ENCODE results near the gene CNTROB.
"Not testable (repeated sequence)": the region's sequence is repeated elsewhere in the genome, so short reads cannot be mapped to it uniquely, and the experiment has no call there.

CNTROB gene

GRCh38 chr17:7951143-7951792 lies 19.3 kb downstream of the CNTROB start:
- Histone ChIP-seq H3K27me3 (replicated peaks in 2 of 5; ENCODE audit: control insufficient read depth in 4 of 5, insufficient read depth in 5 of 5, low read length in 4 of 5) (no peaks in the 10 kb centered on the region), H3K9me3 (ENCODE audit: control extremely low read depth in 1 of 5, control insufficient read depth in 4 of 5, insufficient read depth in 2 of 5, low read depth in 1 of 5, low read length in 4 of 5) (no peaks in the 10 kb centered on the region), H3K27ac (ENCODE audit: insufficient read depth in 1 of 2, low read depth in 1 of 2, low read length in 2 of 2, poor library complexity in 1 of 2, severe bottlenecking in 2 of 2) (no peak overlapping the region), H3K36me3 (ENCODE audit: control insufficient read depth in 4 of 4, insufficient read depth in 4 of 4, low read length in 3 of 4) (peaks cover 0 to 38% (median 21%) of the 10 kb centered on the region in 4 experiments), H3K4me1 (ENCODE audit: control extremely low read depth in 1 of 4, control insufficient read depth in 4 of 4, insufficient read depth in 4 of 4, low read length in 3 of 4) (no peaks in the 10 kb centered on the region), H3K4me3 (ENCODE audit: control insufficient read depth in 1 of 7, extremely low read depth in 1 of 7, insufficient read depth in 4 of 7, low read depth in 2 of 7, low read length in 6 of 7) (no peak overlapping the region)
- POLR2A ChIA-PET: no interaction called here
- CTCF ChIA-PET: no interaction called here
- WGBS (ENCODE audit: insufficient coverage): 91% methylated on average over 4 of the region's 5 CpGs
- DNase-seq: no peak

DNA sequence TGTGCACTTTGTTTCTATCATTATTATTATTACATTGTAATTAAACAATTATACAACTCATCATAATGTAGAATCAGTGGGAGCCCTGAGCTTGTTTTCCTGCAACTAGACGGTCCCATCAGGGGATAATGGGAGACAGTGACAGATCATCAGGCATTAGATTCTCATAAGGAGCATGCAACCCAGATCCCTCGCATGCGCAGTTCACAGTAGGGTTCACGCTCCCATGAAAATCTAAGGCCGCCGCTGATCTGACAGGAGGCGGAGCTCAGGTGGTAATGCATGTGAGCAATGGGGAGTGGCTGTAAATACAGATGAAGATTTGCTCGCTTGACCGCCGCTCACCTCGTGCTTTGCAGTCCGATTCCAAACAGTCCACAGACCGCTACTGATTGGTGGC lies 21.3 kb downstream of the CNTROB start:
- DNase-seq; H3K27ac ChIP-seq (ENCODE audit: insufficient read depth in 1 of 2, low read depth in 1 of 2, low read length in 2 of 2, poor library complexity in 1 of 2, severe bottlenecking in 2 of 2); H3K4me3 ChIP-seq (ENCODE audit: control insufficient read depth in 1 of 7, extremely low read depth in 1 of 7, insufficient read depth in 4 of 7, low read depth in 2 of 7, low read length in 6 of 7); H3K27me3 ChIP-seq (replicated peaks in 2 of 5; ENCODE audit: control insufficient read depth in 4 of 5, insufficient read depth in 5 of 5, low read length in 4 of 5); H3K4me1 ChIP-seq (ENCODE audit: control extremely low read depth in 1 of 4, control insufficient read depth in 4 of 4, insufficient read depth in 4 of 4, low read length in 3 of 4); POLR2A ChIA-PET; H3K9me3 ChIP-seq (ENCODE audit: control extremely low read depth in 1 of 5, control insufficient read depth in 4 of 5, insufficient read depth in 2 of 5, low read depth in 1 of 5, low read length in 4 of 5): not testable (repeated sequence)
- 99% methylated on average over 13 of the region's 13 CpGs for WGBS (ENCODE audit: insufficient coverage)
- peaks cover 0 to 21% (median 8%) of the 10 kb centered on the region in 4 experiments for H3K36me3 ChIP-seq (ENCODE audit: control insufficient read depth in 4 of 4, insufficient read depth in 4 of 4, low read length in 3 of 4)
- CTCF ChIA-PET: interaction anchor here (1.0 to 1.9 kb wide), 3 partner anchors 8 to 23 kb away, joined by 4 to 7 read pairs (median 5); no protein-coding TSS in a partner anchor

DNA sequence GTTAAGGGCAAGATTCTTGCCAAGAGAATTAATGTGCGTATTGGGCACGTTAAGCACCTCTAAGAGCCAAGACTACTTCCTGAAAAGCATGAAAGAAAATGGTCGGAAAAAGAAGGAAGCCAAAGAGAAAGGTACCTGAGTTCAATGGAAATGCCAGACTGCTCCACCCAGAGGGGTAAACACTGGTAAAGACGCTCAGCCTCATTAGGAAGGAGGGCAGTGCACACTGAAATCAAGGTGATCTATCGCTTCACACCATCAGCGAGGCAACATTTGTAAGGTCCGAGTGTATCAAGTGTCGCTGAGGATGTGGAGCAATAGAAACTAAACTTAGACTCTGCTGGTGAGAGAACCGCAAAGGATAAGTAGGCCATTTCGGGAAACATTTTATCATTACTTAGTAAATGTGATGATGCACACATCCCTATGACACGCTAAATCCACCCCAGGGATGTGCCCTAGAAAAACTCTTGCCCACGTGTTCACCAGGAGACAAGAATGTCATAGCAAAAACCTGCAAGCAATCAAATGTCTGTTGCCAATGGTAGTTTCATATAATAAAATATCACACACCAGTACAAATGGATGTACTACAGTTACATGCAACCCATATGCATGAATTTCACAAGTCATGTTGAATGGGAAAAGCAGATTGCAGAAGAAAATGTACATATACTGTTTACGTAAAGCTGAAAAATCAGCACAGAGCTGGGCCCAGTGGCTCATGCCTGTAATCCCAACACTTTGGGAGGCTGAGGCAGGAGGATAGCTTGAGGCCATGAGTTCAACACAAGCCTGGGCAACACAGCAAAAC lies 23.6 kb downstream of the CNTROB start:
- H3K27me3 ChIP-seq (replicated peaks in 2 of 5; ENCODE audit: control insufficient read depth in 4 of 5, insufficient read depth in 5 of 5, low read length in 4 of 5): peaks cover 0 to 3% (median 0%) of the 10 kb centered on the region in 5 experiments
- H3K27ac ChIP-seq (ENCODE audit: insufficient read depth in 1 of 2, low read depth in 1 of 2, low read length in 2 of 2, poor library complexity in 1 of 2, severe bottlenecking in 2 of 2): no peak overlapping the region
- no peaks in the 10 kb centered on the region for H3K4me1 ChIP-seq (ENCODE audit: control extremely low read depth in 1 of 4, control insufficient read depth in 4 of 4, insufficient read depth in 4 of 4, low read length in 3 of 4)
- WGBS (ENCODE audit: insufficient coverage): 81% methylated on average over 9 of the region's 13 CpGs
- DNase-seq: no peak
- CTCF ChIA-PET: interaction anchor here (0.6 kb wide), 1 partner anchor 33 kb away, joined by 3 read pairs; no protein-coding TSS in a partner anchor
- no peaks in the 10 kb centered on the region for H3K9me3 ChIP-seq (ENCODE audit: control extremely low read depth in 1 of 5, control insufficient read depth in 4 of 5, insufficient read depth in 2 of 5, low read depth in 1 of 5, low read length in 4 of 5)
- POLR2A ChIA-PET: no interaction called here
- no peak overlapping the region for H3K4me3 ChIP-seq (ENCODE audit: control insufficient read depth in 1 of 7, extremely low read depth in 1 of 7, insufficient read depth in 4 of 7, low read depth in 2 of 7, low read length in 6 of 7)
- H3K36me3 ChIP-seq (ENCODE audit: control insufficient read depth in 4 of 4, insufficient read depth in 4 of 4, low read length in 3 of 4): peaks cover 0 to 1% (median 0%) of the 10 kb centered on the region in 4 experiments

DNA sequence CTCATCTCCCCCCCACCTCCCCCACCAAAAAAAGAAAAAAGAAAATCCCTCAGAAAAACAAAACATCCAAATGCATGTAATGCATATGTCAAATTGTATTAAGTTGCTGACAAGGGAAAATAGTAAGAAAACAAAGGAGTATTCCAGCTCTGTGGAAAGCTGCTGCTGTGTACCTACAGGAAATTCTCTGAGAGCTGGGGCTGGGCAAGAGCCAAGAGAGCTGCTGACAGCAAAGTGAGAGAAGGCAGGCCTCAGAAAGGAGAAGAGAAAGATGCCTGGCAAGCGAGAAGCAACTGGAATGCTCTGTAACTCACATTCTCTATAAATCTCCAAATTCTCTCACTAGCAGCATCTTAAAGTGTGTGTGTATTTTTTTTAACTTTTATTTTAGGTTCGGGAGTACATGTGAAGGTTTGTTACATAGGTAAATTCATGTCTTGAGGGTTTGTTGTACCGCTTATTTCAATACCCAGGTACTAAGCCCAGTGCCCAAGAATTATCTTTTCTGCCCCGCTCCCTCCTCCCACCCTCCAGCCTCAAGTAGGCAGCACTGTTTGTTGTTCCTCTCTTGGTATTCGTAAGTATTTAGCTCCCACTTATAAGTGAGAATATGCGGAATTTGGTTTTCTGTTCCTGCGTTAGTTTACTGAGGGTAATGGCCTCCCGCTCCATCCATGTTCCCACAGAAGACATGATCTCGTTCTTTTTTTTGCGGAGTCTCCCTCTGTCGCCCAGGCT lies 24.4 kb downstream of the CNTROB start:
- Histone ChIP-seq H3K4me1 (ENCODE audit: control extremely low read depth in 1 of 4, control insufficient read depth in 4 of 4, insufficient read depth in 4 of 4, low read length in 3 of 4) (no peaks in the 10 kb centered on the region), H3K27me3 (replicated peaks in 2 of 5; ENCODE audit: control insufficient read depth in 4 of 5, insufficient read depth in 5 of 5, low read length in 4 of 5) (peaks cover 0 to 3% (median 0%) of the 10 kb centered on the region in 5 experiments), H3K36me3 (ENCODE audit: control insufficient read depth in 4 of 4, insufficient read depth in 4 of 4, low read length in 3 of 4) (no peaks in the 10 kb centered on the region), H3K9me3 (ENCODE audit: control extremely low read depth in 1 of 5, control insufficient read depth in 4 of 5, insufficient read depth in 2 of 5, low read depth in 1 of 5, low read length in 4 of 5) (no peaks in the 10 kb centered on the region), H3K4me3 (ENCODE audit: control insufficient read depth in 1 of 7, extremely low read depth in 1 of 7, insufficient read depth in 4 of 7, low read depth in 2 of 7, low read length in 6 of 7) (no peak overlapping the region), H3K27ac (ENCODE audit: insufficient read depth in 1 of 2, low read depth in 1 of 2, low read length in 2 of 2, poor library complexity in 1 of 2, severe bottlenecking in 2 of 2) (no peak overlapping the region)
- ChIA-PET POLR2A (no interaction called here), CTCF (interaction anchor here (0.6 to 1.0 kb wide), 3 partner anchors 11 to 32 kb away, joined by 3 to 6 read pairs (median 3); no protein-coding TSS in a partner anchor)
- DNase-seq: no peak
- 94% methylated on average over 6 of the region's 11 CpGs for WGBS (ENCODE audit: insufficient coverage)

GRCh38 chr17:7959503-7960253 lies 27.7 kb downstream of the CNTROB start:
- Histone ChIP-seq H3K4me3 (ENCODE audit: control insufficient read depth in 1 of 7, extremely low read depth in 1 of 7, insufficient read depth in 4 of 7, low read depth in 2 of 7, low read length in 6 of 7) (no peak overlapping the region), H3K27me3 (replicated peaks in 2 of 5; ENCODE audit: control insufficient read depth in 4 of 5, insufficient read depth in 5 of 5, low read length in 4 of 5) (peaks cover 0 to 3% (median 0%) of the 10 kb centered on the region in 5 experiments), H3K4me1 (ENCODE audit: control extremely low read depth in 1 of 4, control insufficient read depth in 4 of 4, insufficient read depth in 4 of 4, low read length in 3 of 4) (no peaks in the 10 kb centered on the region), H3K36me3 (ENCODE audit: control insufficient read depth in 4 of 4, insufficient read depth in 4 of 4, low read length in 3 of 4) (no peaks in the 10 kb centered on the region), H3K9me3 (ENCODE audit: control extremely low read depth in 1 of 5, control insufficient read depth in 4 of 5, insufficient read depth in 2 of 5, low read depth in 1 of 5, low read length in 4 of 5) (no peaks in the 10 kb centered on the region), H3K27ac (ENCODE audit: insufficient read depth in 1 of 2, low read depth in 1 of 2, low read length in 2 of 2, poor library complexity in 1 of 2, severe bottlenecking in 2 of 2) (no peak overlapping the region)
- CTCF ChIA-PET: interaction anchor here (1.0 to 1.2 kb wide), 2 partner anchors 97 to 101 kb away, joined by 3 read pairs; no protein-coding TSS in a partner anchor
- DNase-seq: no peak
- POLR2A ChIA-PET: no interaction called here
- WGBS (ENCODE audit: insufficient coverage): 90% methylated on average over 3 of the region's 9 CpGs

GRCh38 chr17:7961421-7961820 lies 29.4 kb downstream of the CNTROB start:
- Histone ChIP-seq H3K27me3 (replicated peaks in 2 of 5; ENCODE audit: control insufficient read depth in 4 of 5, insufficient read depth in 5 of 5, low read length in 4 of 5) (peaks cover 0 to 3% (median 0%) of the 10 kb centered on the region in 5 experiments), H3K4me3 (ENCODE audit: control insufficient read depth in 1 of 7, extremely low read depth in 1 of 7, insufficient read depth in 4 of 7, low read depth in 2 of 7, low read length in 6 of 7) (no peak overlapping the region), H3K27ac (ENCODE audit: insufficient read depth in 1 of 2, low read depth in 1 of 2, low read length in 2 of 2, poor library complexity in 1 of 2, severe bottlenecking in 2 of 2) (no peak overlapping the region), H3K36me3 (ENCODE audit: control insufficient read depth in 4 of 4, insufficient read depth in 4 of 4, low read length in 3 of 4) (no peaks in the 10 kb centered on the region), H3K9me3 (ENCODE audit: control extremely low read depth in 1 of 5, control insufficient read depth in 4 of 5, insufficient read depth in 2 of 5, low read depth in 1 of 5, low read length in 4 of 5) (no peaks in the 10 kb centered on the region), H3K4me1 (ENCODE audit: control extremely low read depth in 1 of 4, control insufficient read depth in 4 of 4, insufficient read depth in 4 of 4, low read length in 3 of 4) (no peaks in the 10 kb centered on the region)
- CTCF ChIA-PET: interaction anchor here (0.6 to 1.3 kb wide), 2 partner anchors 8 to 29 kb away, joined by 3 to 4 read pairs; no protein-coding TSS in a partner anchor
- DNase-seq: no peak
- POLR2A ChIA-PET: no interaction called here
- no CpG with 5 or more reads among the region's 2 CpGs for WGBS (ENCODE audit: insufficient coverage)

All from common myeloid progenitor, CD34-positive (primary cell).